Nucleus accumbens (tissue), 56 donors: ENCODE measurements around the gene SHISA7.
A peak's percentile ranks its signal among the peaks of the same experiment; 100 is the strongest.

ENCODE experiments used
- DNase-seq, 56 donors: peaks; one replicate each; lab custom pipeline; 2025; lab: John Stamatoyannopoulos, UW

Gene SHISA7

DNA sequence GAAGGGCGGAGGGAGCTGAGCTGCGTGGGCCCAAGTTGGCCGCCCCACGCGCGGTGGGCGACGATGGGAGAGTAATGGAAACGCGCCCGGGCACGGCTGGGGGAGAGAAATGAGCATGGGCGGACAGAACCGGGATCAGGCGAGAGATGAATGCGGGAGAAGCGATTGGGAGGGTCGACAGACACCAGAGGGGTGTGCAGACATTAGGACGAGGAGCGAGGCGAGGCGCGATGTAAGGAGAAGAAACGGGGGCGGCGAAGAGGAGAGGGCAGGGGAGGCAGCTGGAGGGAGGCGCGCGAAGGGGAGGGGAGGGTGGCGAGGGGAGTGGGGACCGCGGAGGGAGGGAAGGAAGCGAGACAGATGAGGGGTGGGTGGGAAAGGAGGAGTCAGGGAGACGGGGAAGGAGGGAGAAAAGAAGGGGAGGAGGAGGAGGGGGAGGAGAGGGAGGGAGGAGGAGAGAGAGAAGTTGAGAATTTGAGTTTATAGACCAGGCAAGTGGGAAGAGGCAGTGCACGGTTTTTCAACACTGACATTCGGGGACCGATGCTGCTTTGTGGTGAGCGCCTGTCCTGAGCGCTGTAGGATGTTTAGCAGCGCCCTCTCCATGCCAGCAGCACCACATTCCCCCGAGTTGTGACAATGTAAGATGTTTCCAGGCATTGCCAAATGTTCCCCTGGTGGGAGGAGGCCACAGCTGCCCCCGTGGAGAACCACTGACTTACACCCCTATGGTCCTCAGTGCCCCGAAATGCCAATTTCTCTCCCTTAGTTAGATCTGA is at the start of gene SHISA7:
Gene SHISA7, minus strand, starts transcription at position 256 of the 779 bp plus-strand sequence. CDS start 437 bp downstream, outside the sequence.
- DNase-seq: peak in 41 of 56 donors; percentile 9 to 77 (median 52)

- DNase-seq: peak in 15 of 56 donors; percentile 5 to 56 (median 37)
Measured at GRCh38 chr19:55492362-55492944, 49.4 kb upstream of the SHISA7 start.

DNA sequence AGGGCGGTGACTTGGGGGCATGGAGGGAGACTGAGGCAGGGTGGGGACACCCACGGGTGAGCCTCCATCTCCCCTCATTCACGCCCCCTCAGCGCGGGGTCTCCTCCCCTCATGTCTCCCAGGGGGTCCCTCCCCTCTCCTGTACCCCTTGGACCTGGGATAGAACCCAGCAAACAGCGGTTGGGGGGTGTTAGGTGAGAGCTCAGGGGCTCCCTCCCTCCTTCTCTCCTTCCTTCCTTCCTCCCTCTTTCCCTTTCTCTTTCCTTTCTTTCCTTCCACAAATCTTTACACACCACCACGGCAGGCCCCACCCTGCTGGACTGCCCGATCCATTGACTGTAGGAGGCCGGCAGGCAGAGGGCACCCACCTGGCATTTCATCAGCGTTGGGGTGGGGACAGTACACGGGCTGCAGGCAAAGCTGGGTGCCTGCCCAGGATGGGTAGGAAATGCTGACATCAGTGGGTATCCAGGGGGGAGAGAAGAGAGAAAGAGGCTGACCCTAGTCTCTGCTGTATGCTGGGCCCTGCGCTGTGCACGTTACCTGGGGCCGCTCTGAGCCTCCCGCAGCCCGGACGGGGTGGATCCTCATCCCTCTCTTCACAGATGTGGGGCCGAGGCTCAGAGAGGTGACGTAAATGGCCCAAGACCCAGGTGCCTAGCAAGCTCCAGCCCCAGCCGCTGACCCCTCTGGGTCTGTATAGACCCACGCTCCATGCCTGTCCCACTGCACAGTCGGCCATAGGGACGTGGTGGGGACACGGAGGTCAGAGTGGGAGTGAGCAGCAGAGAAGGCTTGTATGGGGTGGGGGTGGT is 48.7 kb upstream of the SHISA7 start:
- no peak for DNase-seq

DNA sequence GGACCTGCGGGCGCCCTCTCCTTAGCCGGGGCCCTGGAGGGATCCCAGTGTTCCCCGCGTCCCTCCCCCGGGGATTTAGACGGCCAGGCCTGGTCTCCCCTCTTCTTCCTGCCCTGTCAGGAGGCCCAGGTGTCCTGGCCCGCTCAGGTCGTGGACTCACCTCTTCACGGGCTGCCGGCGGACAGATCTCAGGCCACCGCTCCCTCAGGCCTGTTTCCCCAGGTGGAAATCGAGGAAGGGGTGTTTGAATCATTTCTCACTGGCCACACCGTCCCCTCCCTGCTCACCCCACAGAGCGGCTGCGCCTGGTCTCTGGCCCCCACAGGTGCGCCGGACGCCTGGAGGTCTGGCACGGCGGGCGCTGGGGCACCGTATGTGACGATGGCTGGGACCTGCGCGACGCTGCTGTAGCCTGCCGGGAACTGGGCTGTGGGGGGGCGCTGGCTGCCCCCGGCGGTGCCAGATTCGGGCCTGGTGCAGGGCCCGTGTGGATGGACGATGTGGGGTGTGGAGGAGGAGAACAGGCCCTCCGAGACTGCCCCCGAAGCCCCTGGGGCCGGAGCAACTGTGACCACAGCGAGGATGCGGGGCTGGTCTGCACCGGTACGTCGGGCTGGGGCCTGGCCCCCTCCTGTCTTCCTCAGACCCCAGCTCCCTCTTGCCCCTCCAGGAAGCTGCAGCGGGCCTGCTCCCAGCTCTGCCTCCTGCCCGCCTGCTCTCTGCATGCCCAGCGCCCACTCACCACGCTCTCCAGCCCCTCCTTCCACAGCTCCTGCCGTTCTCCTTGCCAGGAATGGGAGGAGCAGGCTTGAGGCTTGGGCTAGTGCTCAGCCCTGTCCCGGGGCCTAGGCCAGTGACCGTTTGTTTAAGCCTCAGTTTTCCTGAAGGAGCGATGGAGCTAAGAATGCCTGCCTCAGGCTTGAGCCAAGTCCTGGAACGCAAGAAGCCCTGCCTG is 47.7 kb upstream of the SHISA7 start:
- no peak for DNase-seq

DNA sequence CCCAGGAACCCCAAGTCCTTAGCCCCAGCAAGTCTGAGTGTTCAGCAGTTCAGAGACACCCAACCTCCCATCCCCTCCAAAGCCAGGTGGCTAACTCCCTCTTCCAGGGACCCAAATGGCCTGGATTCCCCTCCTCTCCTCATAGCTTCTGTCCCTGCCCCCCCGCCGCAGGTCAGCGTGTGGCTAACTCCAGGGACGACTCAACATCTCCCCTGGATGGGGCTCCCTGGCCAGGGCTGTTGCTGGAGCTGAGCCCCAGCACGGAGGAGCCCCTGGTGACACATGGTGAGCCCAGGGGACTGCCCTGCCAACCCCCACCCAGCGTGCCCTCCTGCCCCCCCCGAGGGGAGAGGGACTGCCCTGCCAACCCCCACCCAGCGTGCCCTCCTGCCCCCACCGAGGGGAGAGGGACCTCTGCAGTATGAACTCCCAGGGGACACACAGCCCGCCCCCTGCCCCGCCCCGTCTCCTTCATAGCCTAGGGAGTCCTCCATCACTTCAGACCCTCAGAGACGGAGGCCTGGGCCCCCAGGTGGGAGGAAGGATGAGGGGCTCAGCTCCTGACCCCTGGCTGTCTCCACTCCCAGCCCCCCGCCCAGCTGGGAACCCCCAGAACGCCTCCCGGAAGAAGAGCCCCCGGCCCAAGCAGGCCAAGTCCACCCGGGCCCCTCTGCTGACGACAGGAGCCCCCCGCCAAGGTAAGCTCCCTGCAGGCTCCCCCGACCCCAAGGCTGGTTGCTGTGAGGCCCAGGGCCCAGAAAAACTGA is 46.8 kb upstream of the SHISA7 start:
- DNase-seq: no peak

DNA sequence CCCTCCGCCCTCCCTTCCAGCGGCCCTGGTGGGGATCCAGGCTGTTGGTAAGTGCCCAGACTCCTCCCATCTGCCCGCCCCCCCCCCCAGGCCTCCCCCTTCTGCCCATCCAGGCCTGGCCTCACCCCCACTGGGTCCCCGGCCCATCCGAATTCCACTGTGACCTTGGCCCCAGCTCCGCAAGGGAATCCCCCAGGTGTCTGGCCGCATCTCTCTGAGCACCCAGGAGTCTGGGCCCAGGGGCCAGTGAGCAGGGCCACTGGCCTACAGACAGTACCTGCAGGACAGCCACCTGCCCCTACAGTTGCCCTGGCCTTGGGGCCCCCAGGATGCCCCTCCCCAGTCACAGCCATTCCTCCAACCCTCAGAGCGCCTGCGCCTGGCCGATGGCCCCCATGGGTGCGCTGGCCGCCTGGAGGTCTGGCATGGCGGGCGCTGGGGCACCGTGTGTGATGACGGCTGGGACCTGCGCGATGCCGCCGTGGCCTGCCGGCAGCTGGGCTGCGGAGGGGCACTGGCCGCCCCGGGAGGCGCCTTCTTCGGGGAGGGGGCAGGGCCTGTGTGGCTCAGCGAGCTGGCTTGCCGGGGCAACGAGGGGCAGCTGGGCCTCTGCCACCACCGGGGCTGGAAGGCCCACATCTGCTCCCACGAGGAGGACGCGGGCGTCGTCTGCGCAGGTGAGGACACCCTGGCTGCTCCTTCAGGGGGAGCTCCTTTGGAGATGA is 46.0 kb upstream of the SHISA7 start:
- DNase-seq: peak in 2 of 56 donors; percentile 19 to 34

DNA sequence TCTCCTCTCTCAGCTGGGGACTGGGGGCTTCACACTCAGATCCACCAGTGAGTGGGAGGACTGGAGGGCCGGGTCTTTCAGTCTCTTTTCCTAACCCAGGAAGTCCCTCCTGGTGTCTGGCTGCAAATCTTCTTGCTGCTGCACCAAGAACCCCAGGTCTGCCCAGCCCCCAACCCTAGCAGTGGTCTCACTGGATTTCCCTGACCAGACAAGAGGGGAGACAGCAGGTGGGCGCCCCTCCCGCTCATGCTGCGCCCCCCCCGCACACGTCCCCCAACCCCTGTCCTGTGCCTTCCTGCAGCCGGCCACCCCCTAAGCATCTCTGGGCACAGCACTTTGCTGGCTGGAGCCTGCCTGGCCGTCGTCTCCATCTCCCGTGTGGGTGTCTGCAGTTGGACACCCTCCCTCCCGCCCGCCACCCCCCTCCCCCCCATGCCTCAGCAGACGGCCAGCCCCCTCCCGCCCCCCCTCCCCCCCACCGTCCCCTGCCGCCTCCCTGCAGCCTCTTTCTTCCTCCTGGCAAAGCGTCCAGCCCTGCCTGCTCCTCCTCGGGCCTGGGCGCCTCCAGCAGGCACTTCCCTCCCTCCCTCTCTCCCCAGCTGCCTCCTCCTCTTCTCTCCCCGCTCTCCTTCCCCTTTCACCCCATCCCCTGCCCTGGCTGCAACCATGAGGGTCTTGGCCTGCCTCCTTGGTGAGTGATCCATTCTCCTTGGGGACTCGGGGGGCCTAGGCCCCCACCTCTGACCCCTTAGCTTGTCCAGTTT is 45.0 kb upstream of the SHISA7 start, which contains the start of gene SSC5D:
Gene SSC5D, plus strand, starts transcription at position 513 of the 764 bp plus-strand sequence. Its CDS starts 154 bp downstream, at position 667.
- peak in 8 of 56 donors; percentile 12 to 43 (median 22) for DNase-seq

GRCh38 chr19:55486971-55487923 is 44.1 kb upstream of the SHISA7 start:
- DNase-seq: peak in 2 of 56 donors; percentile 24 to 32

DNA sequence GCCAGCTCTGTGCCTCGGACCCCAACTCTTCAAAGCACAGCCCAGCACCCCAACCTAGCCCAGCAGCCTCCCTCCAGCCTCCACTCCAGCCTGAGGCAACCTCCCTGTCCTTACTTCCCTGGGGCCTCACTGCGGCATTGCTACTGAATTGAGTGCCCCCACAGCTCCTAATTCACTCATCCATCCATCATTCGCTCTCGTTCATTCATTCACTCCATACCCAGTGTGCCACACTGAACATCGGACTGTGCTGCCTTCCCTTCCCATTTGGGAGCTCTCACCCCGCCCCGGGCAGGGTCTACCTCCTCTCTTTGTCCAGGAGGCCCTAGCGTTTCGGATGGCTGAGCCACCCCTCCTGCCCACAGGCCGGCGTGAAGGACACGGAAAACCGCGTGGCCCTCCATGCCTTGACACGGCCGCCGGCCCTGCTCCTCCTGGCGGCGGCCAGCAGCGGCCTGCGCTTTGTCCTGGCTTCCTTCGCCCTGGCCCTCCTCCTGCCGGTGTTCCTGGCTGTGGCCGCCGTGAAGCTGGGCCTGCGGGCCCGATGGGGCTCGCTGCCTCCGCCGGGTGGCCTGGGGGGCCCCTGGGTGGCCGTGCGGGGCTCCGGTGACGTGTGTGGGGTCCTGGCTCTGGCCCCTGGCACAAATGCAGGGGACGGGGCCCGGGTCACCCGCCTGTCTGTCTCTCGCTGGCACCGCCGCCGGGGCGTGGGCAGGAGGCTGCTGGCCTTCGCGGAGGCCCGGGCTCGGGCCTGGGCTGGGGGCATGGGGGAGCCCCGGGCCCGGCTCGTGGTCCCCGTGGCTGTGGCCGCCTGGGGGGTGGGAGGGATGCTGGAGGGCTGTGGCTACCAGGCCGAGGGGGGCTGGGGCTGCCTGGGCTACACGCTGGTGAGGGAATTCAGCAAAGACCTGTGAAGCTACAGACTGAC is 43.2 kb upstream of the SHISA7 start:
- DNase-seq: no peak

DNA sequence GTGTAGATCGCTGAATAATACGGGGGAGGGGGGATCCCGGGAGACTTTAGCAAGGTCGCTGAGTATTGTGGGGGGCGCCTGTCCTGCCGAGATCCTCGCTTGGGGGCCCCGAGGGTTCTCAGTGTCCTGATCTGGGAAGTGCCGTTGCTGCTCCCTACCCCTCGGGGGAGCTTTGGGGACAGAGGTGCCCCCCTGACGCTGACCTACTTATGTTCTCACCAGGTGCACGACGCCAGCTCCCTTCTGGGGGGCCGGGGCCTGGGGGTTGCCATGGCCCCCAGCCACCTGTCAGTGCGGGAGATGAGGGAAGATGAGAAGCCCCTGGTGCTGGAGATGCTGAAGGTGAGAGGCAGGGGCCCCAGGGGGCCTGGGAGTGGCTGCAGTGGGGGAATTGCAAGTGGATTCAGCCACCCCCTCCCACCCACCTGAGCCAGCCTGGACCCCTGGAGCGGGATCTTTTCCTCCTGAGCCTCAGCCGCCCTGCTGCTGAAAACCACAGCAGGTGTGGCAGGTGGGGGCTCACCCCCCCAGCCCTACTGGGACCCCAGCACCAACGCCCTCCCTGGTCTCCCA is 42.4 kb upstream of the SHISA7 start:
- peak in 1 of 56 donors; percentile 47 for DNase-seq

DNA sequence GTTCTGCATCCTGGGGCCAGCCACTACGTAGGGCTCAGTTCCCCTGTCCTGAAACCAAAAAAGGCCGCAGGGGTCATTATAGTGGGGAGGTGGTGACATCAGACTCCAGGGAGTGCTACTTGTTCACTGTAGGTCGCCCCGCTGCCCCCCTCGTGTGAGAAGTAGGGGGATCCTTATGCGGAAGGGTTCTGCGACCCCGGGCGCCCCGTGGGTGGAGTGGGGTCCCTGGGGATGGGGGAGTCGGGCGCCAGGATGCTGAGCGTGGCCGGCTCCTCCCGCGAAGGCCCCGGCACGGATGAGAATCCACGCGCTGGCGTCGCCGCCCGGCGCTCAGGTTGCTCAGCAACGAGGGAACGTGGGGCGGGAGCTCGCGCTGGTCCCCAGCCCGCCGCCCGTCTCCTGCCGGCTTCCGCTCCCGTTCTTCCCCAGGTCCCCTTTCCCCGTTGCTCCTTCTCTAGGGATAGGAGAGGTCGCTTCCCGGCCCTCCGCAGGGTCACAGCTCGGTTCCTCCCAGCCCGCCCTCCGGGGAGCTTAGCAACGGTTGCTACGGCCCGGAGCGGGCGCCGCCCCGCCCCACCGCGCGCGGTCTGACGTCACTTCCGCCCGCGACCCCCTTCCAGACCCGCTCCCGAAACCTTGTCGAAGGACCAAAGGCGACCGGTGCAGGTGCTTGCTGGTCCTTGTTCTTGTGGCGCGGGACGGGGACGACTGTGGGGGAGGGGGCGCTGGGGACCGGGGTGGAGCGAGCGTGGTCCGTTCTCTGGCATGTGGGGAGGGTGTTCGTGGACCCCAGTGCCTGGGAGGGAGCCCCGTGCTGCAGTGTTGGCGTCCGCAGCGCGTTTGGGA is 41.7 kb upstream of the SHISA7 start, which contains the start of gene NAT14:
Gene NAT14, plus strand, starts transcription at position 596 of the 846 bp plus-strand sequence. CDS start 521 bp downstream, outside the sequence.
- DNase-seq: peak in 45 of 56 donors; percentile 12 to 84 (median 56)

- no peak for DNase-seq
Measured at GRCh38 chr19:55483706-55484592, 40.8 kb upstream of the SHISA7 start.
